IMR-90 (cell line): ENCODE data around the gene ALDH1A1. TPM values are rescaled to one million over a fixed set of nuclear protein-coding genes. Genes with fewer than 3 reads are reported as not detected.

Source experiments
- ATAC-seq: fragments of 200-7000 bp; cut with Tn5 transposase; 2 replicates; pipeline ENCODE4 v1.9.1; 2020; ENCODE audit warnings: low read depth, mild to moderate bottlenecking, moderate library complexity
- BruUV-seq: library from RNA; stranded (reverse); fragments of 400-500 nt; replicated peaks from 2 replicates; lab custom pipeline; 2021; lab: Mats Ljungman, UMichigan
- CTCF ChIA-PET: fragments of 300-600 bp; formaldehyde crosslinking; extraction: SDS; loops from one replicate; lab custom pipeline; 2021; ENCODE audit warnings: antibody characterized with exemption; lab: Yijun Ruan, JAX
- POLR2A ChIA-PET: fragments of 300-600 bp; sonication (Branson Sonifier 250); formaldehyde crosslinking; loops from one replicate; lab custom pipeline; 2022; ENCODE audit warnings: antibody characterized with exemption; ENCODE audit not compliant: unreplicated experiment; lab: Charles Lee
- DNase-seq: peaks from one replicate; pipeline ENCODE4 v3.0.0; 2013
- H2AFZ ChIP-seq: replicated peaks from 2 replicates; pipeline ENCODE3; 2013; ENCODE audit warnings: low read length, mild to moderate bottlenecking; ENCODE audit not compliant: poor library complexity
- H2AK5ac ChIP-seq: 2 replicates; pipeline ENCODE4 v1.6.1; 2013; ENCODE audit warnings: low read depth, low read length, inconsistent platforms
- H2AK9ac ChIP-seq: replicated peaks from 2 replicates; pipeline ENCODE3; 2013; ENCODE audit warnings: mild to moderate bottlenecking, low read depth, low read length, moderate library complexity; ENCODE audit not compliant: poor library complexity
- H2BK120ac ChIP-seq: 2 replicates; pipeline ENCODE4 v1.6.1; 2013; ENCODE audit warnings: low read depth, low read length, inconsistent platforms
- H2BK15ac ChIP-seq: 3 replicates; pipeline ENCODE4 v1.6.1; 2013; ENCODE audit warnings: low read depth, low read length, inconsistent platforms
- H2BK20ac ChIP-seq: 2 replicates; pipeline ENCODE4 v1.6.1; 2013; ENCODE audit warnings: low read depth, mild to moderate bottlenecking, inconsistent platforms, low read length, moderate library complexity
- H2BK5ac ChIP-seq: 2 replicates; pipeline ENCODE4 v1.6.1; 2013; ENCODE audit warnings: mild to moderate bottlenecking, low read depth, low read length, inconsistent platforms; ENCODE audit not compliant: poor library complexity, severe bottlenecking
- H3K14ac ChIP-seq: replicated peaks from 2 replicates; pipeline ENCODE4 v1.6.1; 2013; ENCODE audit warnings: low read depth, low read length, inconsistent platforms
- H3K18ac ChIP-seq: 2 replicates; pipeline ENCODE4 v1.6.1; 2013; ENCODE audit warnings: low read depth, low read length, control low read depth
- H3K23ac ChIP-seq: 2 replicates; pipeline ENCODE4 v1.6.1; 2013; ENCODE audit warnings: low read depth, low read length, inconsistent platforms
- H3K27ac ChIP-seq: 2 replicates; pipeline ENCODE4 v1.5.1; 2013; ENCODE audit warnings: mild to moderate bottlenecking, control low read depth, low read length; ENCODE audit not compliant: insufficient read depth
- H3K27me3 ChIP-seq: 2 replicates; pipeline ENCODE4 v1.6.1; 2013; ENCODE audit warnings: low read length; ENCODE audit not compliant: control insufficient read depth, insufficient read depth
- H3K36me3 ChIP-seq: 2 replicates; pipeline ENCODE4 v1.6.1; 2013; ENCODE audit warnings: low read length, mixed read lengths; ENCODE audit not compliant: control insufficient read depth, insufficient read depth
- H3K4ac ChIP-seq: 2 replicates; pipeline ENCODE4 v1.6.1; 2013; ENCODE audit warnings: low read depth, low read length, inconsistent platforms
- H3K4me1 ChIP-seq: 2 replicates; pipeline ENCODE4 v1.6.1; 2013; ENCODE audit warnings: low read length, mixed read lengths; ENCODE audit not compliant: control insufficient read depth, insufficient read depth
- H3K4me2 ChIP-seq: 2 replicates; pipeline ENCODE4 v1.6.1; 2013; ENCODE audit warnings: low read depth, mild to moderate bottlenecking, control low read depth, low read length, moderate library complexity
- H3K4me3 ChIP-seq: 2 replicates; pipeline ENCODE4 v1.5.1; 2013; ENCODE audit warnings: low read depth, mild to moderate bottlenecking, control low read depth, low read length, moderate library complexity; ENCODE audit not compliant: insufficient read depth
- H3K56ac ChIP-seq: 2 replicates; pipeline ENCODE4 v1.6.1; 2013; ENCODE audit warnings: low read length, inconsistent platforms; ENCODE audit not compliant: insufficient read depth; ENCODE audit errors: extremely low read depth
- H3K79me1 ChIP-seq, 2 experiments: 2 replicates each; pipeline ENCODE4 v1.6.1; 2013; ENCODE audit warnings: low read length in 2 of 2, inconsistent platforms in 1 of 2, low read depth in 1 of 2
- H3K9ac ChIP-seq: 2 replicates; pipeline ENCODE4 v1.6.1; 2013; ENCODE audit warnings: low read depth, low read length, control low read depth
- H3K9me1 ChIP-seq: 2 replicates; pipeline ENCODE4 v1.6.1; 2013; ENCODE audit warnings: low read length, inconsistent platforms; ENCODE audit not compliant: insufficient read depth
- H3K9me3 ChIP-seq: 2 replicates; pipeline ENCODE4 v1.6.1; 2013; ENCODE audit warnings: low read length; ENCODE audit not compliant: control insufficient read depth, insufficient read depth
- H4K20me1 ChIP-seq: 2 replicates; pipeline ENCODE4 v1.6.1; 2013; ENCODE audit warnings: low read length, inconsistent platforms; ENCODE audit not compliant: insufficient read depth
- H4K5ac ChIP-seq: 2 replicates; pipeline ENCODE4 v1.6.1; 2013; ENCODE audit warnings: mild to moderate bottlenecking, low read depth, low read length, control low read depth
- H4K8ac ChIP-seq, 2 experiments: 2 replicates each; pipeline ENCODE4 v1.6.1; 2013; ENCODE audit warnings: low read depth in 2 of 2, low read length in 2 of 2, control low read depth in 1 of 2, inconsistent platforms in 1 of 2
- H4K91ac ChIP-seq: 2 replicates; pipeline ENCODE4 v1.6.1; 2013; ENCODE audit warnings: low read depth, low read length, inconsistent platforms; ENCODE audit not compliant: insufficient read depth
- BHLHE40 ChIP-seq: fragments of 150-350 bp; IDR thresholded peaks from 2 replicates; pipeline ENCODE4 v1.6.1; 2016; ENCODE audit warnings: mild to moderate bottlenecking, low read depth, low read length
- CHD1 ChIP-seq: IDR thresholded peaks from 2 replicates; pipeline ENCODE4 v1.6.1; 2012; ENCODE audit warnings: low read depth, low read length, improper control_type of control experiment
- MAZ ChIP-seq: IDR thresholded peaks from 2 replicates; pipeline ENCODE4 v1.6.1; 2012; ENCODE audit warnings: low read depth, mild to moderate bottlenecking, low read length, improper control_type of control experiment, moderate library complexity, borderline replicate concordance
- RAD21 ChIP-seq: IDR thresholded peaks from 2 replicates; pipeline ENCODE4 v1.6.1; 2012; ENCODE audit warnings: low read length, improper control_type of control experiment
- RCOR1 ChIP-seq: IDR thresholded peaks from 2 replicates; pipeline ENCODE4 v1.6.1; 2012; ENCODE audit warnings: mild to moderate bottlenecking, low read length, improper control_type of control experiment; ENCODE audit not compliant: insufficient replicate concordance
- RFX5 ChIP-seq: IDR thresholded peaks from 2 replicates; pipeline ENCODE4 v1.8.0; 2012; ENCODE audit warnings: low read depth, mild to moderate bottlenecking, low read length, moderate library complexity
- SMC3 ChIP-seq: fragments of 150-350 bp; IDR thresholded peaks from 2 replicates; pipeline ENCODE4 v1.6.1; 2016; ENCODE audit warnings: low read depth, mild to moderate bottlenecking, antibody characterized with exemption, low read length, moderate library complexity
- dilution Hi-C: fragments of 300-500 bp; cut with HindIII; formaldehyde crosslinking; loops from one replicate; pipeline ENCODE4 v1.14.3; 2018; ENCODE audit warnings: low sequenced_read_pairs; ENCODE audit not compliant: unreplicated experiment
- in situ Hi-C: fragments of 300-500 bp; cut with MboI; formaldehyde crosslinking; loops from 3 replicates; pipeline ENCODE4 v1.14.3; 2019; ENCODE audit warnings: low sequenced_read_pairs, inconsistent platforms, mixed read lengths
- intact Hi-C: fragments of 100-400 bp; cut with micrococcal nuclease; formaldehyde crosslinking; loops from 2 replicates; pipeline ENCODE4 v1.10.0; 2022
- polyA plus RNA-seq, 3 experiments: library from polyadenylated mRNA; depleted of rRNA; stranded (reverse); fragments of >200 nt; gene quantifications; 2 replicates each; pipeline ENCODE4 v1.2.3, GENCODE V29; 2012; ENCODE audit warnings: low replicate concordance in 1 of 3
- total RNA-seq: library from RNA; depleted of rRNA; stranded (reverse); fragments of >200 nt; gene quantifications from 2 replicates; pipeline ENCODE4 v1.2.3, GENCODE V29; 2012
- TF ChIP-seq, protein P1 (sequence below): fragments of 150-350 bp; IDR thresholded peaks from 2 replicates; pipeline ENCODE4 v1.6.1; 2017; ENCODE audit warnings: mild to moderate bottlenecking, antibody characterized with exemption, low read length, low read depth

Gene ALDH1A1
- total and polyA plus RNA-seq, 2 of the 4 experiments (the other 2 are of a cell fraction): not detected

GRCh38 chr9:72946821-72947220 lies 6.0 kb downstream of the ALDH1A1 start:
- no peak overlapping the region for H3K27ac ChIP-seq

More at GRCh38 chr9:72946821-72947220, 6.0 kb downstream of the ALDH1A1 start:
- no peaks in the 10 kb centered on the region for H3K27me3 ChIP-seq
- no peak overlapping the region for H3K23ac ChIP-seq
- H4K91ac ChIP-seq: no peak overlapping the region
- ATAC-seq (no peak), DNase-seq (no peak)
- no peak overlapping the region for H4K8ac ChIP-seq
- H3K36me3 ChIP-seq: no peaks in the 10 kb centered on the region
- H2BK15ac ChIP-seq: no peak overlapping the region
- intact Hi-C loops (loop anchor here (10.0 kb wide), 1 partner anchor 48 kb away; no protein-coding TSS in a partner anchor), dilution Hi-C loops (no loop called here), in situ Hi-C loops (no loop called here)
- ChIA-PET POLR2A (no interaction called here), CTCF (no interaction called here)
- H3K9me1 ChIP-seq: no peaks in the 10 kb centered on the region
- no peak overlapping the region for H2BK20ac ChIP-seq
- no peaks in the 10 kb centered on the region for H3K9me3 ChIP-seq
- H3K18ac ChIP-seq: no peak overlapping the region
- no TSS peak for BruUV-seq
- H2AK5ac ChIP-seq: no peak overlapping the region
- no peak overlapping the region for H2BK120ac ChIP-seq
- H3K14ac ChIP-seq: no peak overlapping the region
- H2AFZ ChIP-seq: no peak overlapping the region
- no peak overlapping the region for H3K4me3 ChIP-seq
- H3K4ac ChIP-seq: no peak overlapping the region
- TF ChIP-seq BHLHE40 (no peak), RFX5 (no peak), SMC3 (no peak), RAD21 (no peak), RCOR1 (no peak), CHD1 (no peak), MAZ (no peak)
- TF ChIP-seq, protein P1, sequence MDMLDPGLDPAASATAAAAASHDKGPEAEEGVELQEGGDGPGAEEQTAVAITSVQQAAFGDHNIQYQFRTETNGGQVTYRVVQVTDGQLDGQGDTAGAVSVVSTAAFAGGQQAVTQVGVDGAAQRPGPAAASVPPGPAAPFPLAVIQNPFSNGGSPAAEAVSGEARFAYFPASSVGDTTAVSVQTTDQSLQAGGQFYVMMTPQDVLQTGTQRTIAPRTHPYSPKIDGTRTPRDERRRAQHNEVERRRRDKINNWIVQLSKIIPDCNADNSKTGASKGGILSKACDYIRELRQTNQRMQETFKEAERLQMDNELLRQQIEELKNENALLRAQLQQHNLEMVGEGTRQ: no peak
- H3K9ac ChIP-seq: no peak overlapping the region
- no peaks in the 10 kb centered on the region for H3K4me1 ChIP-seq
- H3K79me1 ChIP-seq: no peaks in the 10 kb centered on the region
- no peaks in the 10 kb centered on the region for H4K20me1 ChIP-seq
- H3K4me2 ChIP-seq: no peak overlapping the region
- H4K5ac ChIP-seq: no peak overlapping the region
- no peak overlapping the region for H3K56ac ChIP-seq
- H2AK9ac ChIP-seq: no peak overlapping the region
- no peak overlapping the region for H2BK5ac ChIP-seq
